Inferior parietal cortex (tissue), 1 donor: Measurements from ENCODE around the gene GALNT10.

Experiments used
- DNase-seq: peaks from one replicate; pipeline ENCODE4 v3.0.0-alpha.2; 2016; ENCODE audit errors: extremely low spot score

Gene GALNT10

DNA sequence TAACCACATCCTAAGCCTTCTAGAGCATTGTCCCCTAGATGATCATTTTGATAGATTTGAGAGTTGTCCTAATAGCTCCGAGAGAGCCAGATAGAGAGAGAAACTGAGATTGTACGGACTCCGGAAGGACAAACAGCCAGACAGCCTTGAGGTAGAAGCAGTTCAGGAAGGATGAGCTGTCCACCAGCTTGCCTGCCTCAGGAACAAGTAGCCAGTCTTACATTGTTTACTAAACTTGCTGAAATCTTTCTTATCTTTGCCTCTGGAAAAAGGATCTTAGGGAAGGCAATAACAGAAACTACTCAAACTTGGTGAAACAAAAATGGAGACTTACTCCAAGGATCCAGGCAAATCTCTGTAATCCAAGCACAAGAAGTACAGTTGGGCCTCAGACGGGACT, 216.3 kb downstream of the GALNT10 start:
- no peak for DNase-seq

DNA sequence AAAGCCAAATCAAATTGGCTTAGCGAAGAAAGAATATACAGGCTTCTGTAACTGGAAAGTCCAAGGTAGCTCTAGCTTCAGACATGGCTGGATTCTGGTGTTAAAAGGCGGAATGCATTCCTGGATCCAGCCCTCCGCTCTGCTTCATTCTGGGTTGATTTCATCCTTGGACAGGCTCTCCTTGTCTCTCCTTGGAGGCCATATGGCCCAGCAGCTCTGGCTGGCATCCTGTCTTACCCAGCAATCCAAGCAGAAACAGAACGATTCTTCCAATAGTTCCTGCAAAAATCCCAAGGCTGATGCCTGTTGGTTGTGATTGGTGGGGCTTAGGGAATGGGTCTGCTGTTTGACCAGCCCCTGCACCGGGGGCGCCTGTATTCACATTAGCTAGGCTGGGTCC, 218.3 kb downstream of the GALNT10 start:
- DNase-seq: no peak

DNA sequence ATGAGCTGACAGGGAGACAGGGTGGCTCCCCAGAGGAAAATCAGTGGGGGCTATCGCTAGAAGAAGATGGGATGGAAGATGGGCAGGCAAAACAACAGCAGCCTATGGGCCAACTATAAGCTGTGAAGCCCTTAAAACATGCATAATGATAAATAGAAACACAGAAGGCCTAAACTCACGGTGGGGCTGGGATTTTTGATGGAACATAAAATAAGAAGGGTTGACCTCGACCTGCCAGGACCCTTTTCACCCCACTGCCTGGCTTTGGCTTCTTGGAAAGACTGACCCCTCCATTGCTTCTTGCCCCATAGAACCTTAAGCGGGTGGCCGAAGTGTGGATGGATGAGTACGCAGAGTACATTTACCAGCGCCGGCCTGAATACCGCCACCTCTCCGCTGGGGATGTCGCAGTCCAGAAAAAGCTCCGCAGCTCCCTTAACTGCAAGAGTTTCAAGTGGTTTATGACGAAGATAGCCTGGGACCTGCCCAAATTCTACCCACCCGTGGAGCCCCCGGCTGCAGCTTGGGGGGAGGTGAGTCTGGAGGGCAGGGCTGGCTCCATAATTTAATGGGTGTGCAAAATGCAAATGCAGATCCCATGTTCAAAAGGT, 218.8 kb downstream of the GALNT10 start:
- no peak for DNase-seq

DNA sequence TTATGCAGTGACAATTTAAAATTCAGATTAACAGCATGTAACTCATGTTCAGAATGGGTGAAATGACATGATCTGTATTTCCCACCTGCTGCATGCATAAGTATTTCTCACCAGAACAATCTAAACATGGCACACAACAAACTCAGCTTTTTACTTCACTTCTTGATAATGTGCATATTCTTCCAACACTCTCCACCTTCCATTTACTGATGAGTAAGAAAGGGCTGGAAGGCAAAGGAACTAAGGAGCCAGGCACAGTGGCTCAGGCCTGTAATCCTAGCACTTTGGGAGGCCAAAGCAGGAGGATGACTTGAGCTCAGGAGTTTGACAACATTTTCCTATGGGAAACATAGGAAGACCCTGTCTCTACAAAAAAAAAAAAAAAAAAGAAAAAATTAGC, 219.5 kb downstream of the GALNT10 start:
- no peak for DNase-seq

DNA sequence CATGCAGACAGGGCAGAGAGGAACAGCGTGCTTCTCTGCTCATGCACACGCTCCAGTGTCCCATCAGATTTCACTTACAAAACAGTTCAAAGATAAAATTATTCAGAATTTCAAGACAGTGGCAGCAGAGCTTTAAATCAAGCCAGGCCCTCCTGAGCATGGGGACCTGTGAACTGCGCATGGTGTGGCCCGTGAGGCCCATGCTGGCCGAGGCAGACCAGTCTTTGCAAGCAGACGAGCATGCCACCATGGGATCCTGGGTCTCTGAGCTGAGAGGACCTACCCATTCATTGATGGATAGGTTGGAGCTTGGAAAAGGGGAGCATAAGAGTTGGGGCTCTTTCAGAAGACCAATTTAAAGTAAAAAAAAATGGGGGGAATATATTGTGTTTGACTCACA, 220.3 kb downstream of the GALNT10 start:
- DNase-seq: no peak

DNA sequence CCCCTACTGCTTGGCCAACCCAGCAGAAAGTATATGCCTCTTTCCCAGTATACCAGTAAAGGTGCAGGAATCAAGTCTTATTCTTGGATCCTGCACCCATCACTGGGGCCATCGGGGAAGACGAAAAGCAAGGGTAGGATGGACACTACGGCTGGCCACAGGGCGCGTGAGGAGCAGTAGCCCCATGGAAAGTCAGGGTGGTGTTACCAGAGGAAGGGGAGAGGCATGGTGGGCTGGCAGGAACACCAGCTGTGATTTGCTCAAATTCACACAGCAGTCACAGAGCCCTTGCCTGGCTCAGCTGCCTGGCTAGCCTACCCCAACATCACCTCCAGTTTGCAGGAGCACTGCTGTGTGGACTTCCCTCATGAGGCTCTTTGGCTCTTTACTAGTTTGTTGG, 220.8 kb downstream of the GALNT10 start:
- DNase-seq: no peak

DNA sequence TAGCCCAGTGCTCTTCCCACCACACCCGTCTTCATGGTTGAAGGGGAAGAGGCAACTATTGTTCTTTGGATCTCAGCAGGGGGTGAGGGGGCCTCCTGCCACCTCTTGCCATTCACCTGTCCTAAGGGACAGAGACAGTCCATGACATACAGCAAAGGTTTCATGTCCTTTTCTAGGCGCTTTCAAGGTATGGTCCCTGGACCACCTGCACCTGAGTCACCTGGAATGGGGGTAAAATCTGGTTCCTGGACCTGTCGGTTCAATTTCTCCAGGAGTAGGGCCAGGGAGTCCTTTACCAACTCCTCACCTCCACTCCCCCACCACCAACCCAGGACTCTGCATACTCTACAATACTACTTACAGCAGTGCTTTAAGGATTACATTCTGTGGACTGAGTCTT, 221.8 kb downstream of the GALNT10 start:
- no peak for DNase-seq

DNA sequence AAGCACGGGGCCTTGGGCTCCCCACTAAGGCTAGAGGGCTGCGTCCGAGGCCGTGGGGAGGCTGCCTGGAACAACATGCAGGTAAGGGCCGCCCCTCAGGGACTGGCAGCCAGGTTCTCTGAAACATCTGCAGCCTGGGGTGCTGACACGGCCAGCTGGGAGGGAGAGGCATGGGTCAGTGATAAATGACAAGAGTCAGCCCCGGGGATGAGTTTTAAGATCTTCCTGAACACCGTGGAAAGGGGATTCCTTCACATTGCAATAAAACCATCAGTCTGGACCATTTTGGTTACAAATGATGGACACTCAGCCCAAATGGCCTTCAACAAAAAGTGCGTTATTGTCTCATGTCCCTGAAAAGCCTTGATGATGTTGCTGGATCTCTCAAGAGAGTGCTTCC, 222.4 kb downstream of the GALNT10 start:
- DNase-seq: no peak

DNA sequence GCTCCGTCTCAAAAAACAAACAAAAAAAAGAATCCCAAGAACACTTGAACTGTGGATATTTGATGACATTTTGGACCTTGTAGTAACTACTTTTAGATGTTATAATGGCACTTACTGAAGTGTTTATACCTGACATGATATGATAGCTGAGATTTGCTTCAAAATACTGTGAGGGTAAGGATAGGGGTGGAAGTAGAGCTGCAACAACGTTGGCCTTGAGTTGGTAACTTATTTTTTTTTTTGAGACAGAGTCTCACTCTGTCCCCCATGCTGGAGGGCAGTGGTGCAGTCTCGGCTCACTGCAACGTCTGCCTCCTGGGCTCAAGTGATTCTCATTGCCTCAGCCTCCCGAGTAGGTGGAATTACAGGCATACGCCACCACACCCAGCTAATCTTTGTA, 224.6 kb downstream of the GALNT10 start:
- no peak for DNase-seq

DNA sequence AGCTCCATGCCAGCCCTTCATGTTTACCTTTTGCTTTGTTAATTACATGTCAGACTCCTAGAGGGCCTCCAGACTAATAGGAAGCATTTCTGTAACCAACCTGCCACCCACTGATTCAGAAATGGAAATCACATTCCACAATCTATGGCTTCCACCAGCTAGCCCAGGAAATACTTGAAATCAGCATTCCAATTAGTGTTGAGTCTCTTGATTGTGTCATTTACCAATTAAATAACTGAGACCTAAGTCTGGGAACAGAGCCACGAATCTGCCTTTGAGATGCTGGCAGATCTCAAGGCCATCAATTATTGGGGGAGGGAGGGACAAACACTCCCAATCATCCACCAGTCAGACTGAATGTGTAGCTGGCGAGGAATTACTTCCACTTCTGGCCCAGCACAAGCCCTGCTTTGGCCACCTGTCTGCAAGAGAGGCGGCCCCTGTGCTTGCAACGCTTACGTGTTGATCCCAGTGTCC, 227.8 kb downstream of the GALNT10 start:
- no peak for DNase-seq

DNA sequence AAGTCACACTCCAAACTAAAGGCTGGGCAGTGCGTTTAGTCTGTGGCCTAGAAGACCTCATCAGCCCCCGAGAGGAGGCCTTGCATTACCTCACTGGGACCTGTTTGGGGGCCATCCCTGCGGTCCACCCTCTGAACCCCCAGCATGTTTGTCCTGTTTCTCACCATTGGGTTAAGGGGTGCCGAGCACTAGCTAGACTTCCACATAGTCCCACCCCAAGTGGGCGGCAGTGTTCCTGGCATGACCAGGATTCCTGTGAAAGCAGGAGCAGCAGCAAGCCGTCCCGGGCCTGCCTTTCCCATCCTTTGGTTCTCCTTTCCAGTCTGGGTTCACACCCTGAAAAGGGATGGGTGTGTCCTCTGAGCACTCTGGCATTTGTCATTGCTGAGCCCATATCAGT, 228.7 kb downstream of the GALNT10 start:
- DNase-seq: no peak

DNA sequence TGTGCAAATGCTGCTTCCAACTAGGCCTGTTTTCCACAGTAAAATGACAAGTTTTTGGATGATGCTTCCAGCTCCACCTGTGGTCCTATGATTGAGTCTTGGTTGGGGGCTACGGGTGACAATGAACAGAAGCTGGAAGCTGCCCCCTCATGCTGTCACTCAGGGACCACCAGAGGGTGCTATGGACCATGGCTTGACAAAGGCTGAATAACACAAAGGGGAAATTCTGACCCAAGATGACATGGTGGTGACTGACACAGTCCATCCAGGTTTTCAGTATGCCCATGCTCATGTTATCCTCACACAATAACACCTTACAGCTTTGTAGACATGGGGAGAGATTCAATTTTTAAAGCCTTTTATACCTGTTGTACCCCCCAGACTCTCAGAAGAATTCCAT, 231.3 kb downstream of the GALNT10 start:
- peak; percentile 16 for DNase-seq

DNA sequence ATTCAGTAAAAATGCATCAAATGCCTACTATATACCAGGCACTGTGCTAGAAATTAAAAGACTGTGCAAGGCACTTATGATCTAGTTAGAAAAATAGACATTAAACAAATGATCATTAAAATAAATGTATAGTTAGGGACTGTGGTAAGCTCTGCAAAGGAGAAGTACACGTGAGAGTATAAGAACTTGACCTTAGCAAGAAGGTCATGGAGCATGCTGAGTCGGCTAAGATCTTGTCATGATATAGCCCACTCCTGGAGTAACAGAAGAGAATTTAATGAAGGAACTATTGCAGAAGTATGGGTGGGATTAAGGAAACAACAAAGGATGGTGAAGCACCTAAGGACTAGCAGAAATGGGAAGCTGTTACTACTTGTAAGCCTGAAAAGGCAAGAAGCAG, 231.8 kb downstream of the GALNT10 start:
- DNase-seq: no peak

DNA sequence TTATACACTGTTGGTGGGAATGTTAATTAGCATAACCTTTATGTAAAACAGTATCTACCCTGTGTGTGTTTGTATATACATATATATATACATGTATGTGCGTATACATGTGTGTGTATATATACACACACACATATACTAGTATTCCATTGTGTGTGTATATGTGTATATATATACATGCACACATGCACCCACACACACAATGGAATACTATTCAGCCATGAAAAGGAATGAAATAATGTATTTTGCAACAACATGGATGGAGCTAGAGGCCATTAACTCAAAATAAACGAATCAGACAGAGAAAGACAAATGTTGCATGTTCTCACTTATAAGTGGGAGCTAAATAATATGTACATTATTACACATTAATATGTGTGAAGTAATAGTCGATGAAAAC, 237.7 kb downstream of the GALNT10 start:
- no peak for DNase-seq

DNA sequence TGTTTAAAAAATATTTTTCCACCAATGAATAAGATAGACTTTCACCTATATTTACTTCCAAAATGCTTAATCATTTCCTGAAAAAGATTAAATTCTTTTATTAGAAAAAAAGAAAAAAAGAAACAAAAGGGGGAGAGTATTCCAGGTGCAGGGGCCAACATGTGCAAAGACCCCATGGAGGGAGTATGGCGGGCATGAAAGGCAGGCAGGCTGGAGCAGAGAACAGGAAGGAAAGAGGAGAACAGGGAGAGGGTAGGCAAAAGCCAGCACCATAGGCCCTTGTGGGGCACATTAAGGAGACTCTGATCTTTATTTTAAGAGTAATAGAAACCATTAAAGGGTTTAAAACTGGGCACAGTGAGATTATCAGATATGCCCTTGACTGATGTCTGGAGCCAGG, 238.8 kb downstream of the GALNT10 start:
- DNase-seq: no peak

DNA sequence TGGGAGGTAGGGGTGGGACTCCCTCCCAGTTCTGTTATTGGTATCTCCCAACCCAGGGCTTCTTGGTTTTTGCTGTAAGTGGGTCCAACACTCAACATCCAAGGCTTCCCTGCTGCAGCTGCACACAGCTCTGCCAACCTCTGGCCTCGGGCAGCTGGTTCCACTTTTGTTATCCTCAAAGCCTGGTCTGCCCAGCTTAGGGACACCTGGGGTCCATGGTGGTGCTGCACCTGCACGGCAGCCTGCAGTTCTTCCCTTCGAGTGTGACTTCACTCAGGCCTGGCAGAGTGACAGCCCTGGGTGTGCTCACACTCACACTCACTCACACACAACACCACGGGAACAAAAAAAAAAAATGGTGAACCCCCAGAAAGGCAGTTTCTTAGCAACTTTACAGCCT, 239.9 kb downstream of the GALNT10 start:
- no peak for DNase-seq

DNA sequence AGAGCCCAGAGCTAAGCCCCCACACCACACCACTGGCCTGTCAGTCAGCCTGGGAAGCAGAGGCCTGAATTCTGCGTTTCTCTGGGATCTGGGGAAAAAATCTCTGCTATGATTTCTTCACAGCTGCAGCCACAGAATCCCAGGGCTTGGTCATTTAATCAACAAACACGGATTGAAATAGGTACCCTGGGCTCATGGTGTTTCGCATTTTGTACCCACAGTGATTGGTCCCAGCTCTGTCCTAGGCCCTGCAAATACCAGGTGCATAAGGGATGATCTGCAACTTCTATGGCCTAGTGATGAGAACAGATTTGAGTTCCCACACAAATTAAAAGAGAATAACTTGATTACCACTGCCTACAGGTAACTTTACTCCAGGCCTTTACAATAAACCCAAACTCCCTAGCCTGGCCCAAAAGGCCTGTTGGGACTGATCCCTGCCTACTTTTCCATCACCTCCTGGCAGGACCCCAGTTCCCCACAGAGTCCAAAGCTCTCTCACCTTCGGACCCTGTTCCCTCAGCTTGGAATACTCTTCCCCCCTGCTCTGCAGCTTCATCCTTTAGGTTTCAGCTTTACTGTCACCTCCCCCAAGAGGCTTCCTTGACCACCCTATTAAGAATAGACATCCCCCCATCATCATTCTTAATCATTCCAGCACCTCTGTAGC, 240.6 kb downstream of the GALNT10 start:
- DNase-seq: no peak

DNA sequence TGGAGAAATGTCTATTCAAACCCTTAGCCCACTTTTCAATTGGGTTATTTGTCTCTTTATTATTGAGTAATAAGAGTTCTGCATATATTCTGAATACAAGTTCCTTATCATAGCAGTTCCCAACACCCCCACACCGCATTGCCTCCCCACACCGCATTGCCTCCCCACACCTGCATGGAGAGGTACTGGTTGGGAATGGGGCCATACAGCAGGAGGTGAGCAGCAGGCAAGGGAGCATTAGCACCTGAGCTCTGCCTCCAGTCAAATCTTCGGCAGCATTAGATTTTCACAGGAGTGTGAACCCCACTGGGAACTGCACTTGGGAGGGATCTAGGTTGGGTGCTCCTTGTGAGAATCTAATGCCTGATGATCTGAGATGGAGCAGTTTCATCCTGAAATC, 244.7 kb downstream of the GALNT10 start:
- no peak for DNase-seq

DNA sequence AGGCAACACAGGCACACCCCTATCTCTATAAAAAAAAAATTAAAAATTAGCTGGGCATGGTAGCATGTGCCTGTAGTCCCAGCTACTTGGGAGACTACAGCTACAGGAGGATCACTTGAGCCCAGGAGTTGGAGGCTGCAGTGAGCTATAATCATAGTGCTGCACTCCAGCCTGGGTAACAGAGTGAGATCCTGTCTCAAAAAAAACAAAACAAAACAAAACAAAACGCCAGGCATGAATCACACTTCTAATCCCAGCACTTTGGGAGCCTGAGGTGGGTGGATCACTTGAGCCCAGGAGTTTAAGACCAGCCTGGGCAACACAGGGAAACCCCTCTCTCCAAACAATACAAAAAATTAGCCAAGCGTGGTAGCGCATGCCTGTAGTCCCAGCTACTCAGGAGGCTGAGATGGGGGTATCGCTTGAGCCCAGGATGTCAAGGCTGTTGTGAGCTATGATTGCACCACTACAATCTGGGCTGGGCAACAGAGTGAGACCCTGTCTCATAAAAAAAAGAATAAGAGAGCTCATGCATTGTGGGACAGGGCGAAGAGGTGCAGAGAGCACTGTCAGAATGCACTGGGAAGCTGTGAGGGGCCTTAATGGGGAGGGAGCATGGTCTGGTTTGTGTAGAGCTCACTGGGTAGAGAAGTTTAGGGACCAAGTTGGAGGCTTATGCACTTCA, 246.9 kb downstream of the GALNT10 start:
- no peak for DNase-seq

DNA sequence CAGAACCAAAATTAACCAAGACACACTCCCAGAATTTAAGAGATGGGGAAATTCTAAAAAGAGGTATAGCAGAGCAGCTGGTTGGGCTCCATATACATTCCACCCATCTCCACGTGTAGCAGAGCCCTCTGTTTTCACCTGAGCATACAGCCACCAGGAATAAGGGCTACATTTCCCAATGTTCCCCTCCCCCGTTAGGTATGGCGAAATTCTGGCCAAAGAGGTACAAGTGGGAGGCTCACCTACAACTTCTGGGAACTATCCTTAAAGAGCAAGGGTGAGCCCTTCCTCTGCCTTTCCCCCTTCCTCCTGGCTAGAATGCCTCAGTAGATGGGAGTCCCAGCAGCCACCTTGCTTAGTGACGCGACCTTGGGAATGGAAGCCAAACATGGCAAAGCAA, 250.0 kb downstream of the GALNT10 start:
- no peak for DNase-seq

DNA sequence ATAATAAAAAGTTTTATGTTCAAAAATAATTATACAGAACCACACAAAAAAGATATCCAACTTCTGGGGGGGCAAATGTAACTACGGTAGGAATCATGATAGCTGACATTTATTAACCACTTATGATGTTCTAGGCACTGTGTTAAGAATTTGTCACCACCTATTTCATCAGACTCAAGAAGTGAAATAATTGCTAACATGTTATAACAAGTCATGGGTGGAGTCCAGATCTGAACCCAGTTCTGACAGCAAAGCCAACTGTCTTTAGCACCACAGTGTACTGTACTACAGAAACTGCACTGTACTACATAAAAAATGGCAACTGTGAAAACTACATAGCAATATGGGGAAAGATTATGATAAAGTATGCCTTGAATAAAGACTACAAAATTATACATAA, 252.3 kb downstream of the GALNT10 start:
- DNase-seq: no peak

DNA sequence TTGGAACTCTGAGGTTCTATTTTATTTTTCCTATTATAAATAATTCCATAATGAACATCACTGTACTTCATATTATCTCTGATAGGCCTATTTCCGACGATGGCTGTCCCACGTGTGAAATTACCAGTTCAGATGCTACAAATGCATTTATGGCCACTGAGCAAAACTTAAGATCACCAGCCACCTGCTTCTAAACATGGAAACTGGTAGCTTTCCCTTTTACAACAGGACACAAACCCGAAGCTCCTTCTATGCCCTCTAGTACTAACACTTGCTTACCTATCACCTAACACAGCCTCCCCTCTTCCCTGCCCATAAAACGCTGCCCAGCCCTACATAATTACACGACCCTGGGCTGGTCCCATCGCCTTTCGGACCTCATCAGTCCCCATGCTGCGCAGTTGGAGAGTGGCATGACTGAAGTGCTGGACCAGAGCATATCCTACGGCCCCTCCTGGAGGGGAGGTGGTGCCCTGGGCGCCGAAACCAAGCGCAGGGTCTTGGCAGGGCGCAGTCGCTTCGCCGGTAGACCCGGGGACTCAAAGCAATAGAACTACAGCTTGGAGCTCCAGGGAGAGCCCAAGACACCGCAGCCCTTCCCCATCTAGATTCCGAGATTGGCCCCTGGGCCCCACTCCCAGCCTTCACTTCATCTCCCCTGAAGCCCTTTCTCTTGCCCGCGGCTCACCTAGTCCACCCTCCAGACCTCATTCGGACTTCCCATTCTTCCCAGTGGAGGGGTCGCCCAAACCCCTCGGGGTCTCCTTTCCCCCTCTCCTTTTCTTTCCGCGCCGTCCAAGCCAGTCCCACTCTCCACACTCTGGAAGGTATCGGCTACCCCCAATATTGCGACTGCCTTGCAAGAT, 254.3 kb downstream of the GALNT10 start:
- no peak for DNase-seq
